GM21447 (cell line): Measurements from ENCODE around the gene CRLF1.
"Not testable (repeated sequence)": the region's sequence is repeated elsewhere in the genome, so short reads cannot be mapped to it uniquely, and the experiment has no call there.

Experiments
- ATAC-seq: cut with Tn5 transposase; IDR thresholded peaks from one replicate; pipeline ENCODE4 v1.9.1; 2021; ENCODE audit not compliant: unreplicated experiment

CRLF1 gene

DNA sequence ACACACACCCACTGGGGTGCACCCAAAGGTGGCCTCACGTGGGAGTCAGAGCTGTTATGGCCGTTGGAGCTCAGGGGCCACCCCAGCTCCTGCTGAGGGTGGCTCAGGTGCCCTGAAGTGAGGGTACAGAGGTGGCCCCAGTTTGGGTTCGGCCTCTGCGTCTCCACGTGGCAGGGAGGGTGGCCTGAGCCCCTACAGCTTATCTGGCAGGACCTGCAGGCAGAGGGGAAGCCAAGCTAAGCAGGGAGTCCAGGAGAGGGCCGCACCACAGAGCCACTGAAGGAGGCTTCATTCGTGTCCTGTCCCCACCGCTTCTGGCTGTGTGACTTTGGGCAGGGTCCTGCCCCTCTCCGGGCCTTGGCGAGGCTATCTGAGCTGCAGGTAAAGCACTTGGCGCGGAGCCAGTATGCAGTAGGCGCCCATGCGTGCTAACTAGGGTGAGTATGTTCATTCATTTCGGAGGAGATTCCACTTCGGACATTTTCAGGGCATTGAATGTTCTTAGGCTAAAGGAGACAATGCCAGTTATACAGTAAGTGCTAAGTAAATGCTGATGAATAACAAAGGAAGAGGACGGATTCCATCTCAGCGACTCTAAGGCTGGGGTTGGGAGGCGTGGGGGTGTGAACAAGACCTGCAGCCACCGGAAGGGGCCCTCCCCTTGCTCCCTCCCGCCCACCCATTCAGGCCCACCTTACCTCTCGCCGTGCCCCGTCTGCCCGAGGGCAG is 13.1 kb downstream of the CRLF1 start:
- no peak for ATAC-seq

DNA sequence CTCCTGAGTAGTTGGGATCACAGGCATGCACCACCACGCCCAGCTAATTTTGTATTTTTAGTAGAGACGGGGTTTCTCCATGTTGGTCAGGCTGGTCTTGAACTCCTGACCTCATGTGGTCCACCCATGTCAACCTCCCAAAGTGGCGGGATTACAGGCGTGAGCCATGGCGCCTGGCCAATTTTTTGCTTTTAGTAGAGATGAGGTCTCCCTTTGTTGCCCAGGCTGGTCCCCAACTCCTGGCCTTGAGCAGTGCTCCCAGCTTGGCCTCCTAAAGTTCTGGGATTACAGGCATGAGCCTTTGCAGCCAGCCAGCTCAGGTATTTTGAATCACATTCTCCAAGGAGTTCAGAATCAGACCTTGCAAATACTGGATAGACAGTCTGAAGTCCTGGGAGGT is 13.9 kb downstream of the CRLF1 start:
- not testable (repeated sequence) for ATAC-seq

DNA sequence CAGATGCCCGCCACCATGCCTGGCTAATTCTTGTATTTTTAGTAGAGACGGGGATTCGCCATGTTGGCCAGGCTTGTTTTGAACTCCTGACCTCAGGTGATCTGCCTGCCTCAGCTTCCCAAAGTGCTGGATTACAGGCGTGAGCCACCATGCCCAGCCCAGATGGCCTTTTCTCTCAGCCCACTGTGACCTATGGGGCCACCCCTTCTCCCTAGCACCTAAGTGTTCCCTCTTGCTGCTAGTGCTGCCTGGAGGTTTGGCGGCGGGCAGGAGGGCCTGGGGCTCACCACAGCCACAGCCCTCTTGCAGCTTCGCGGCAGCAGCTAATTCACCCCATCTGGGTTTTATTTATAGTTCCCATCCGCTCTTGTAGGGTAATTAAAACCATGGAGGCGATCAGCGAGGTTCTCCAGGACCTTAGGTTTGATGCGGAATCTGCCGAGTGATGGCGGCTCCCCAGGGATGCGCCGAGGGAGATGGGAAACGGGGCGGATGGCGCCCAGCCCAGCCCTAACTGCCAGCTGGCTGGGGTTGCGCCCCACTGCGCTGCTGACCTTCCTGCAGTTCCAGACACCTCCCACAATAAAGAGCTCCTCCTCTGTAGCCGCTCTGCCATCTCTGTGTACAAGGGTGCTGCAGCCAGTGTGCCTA is 14.7 kb downstream of the CRLF1 start:
- no peak for ATAC-seq

DNA sequence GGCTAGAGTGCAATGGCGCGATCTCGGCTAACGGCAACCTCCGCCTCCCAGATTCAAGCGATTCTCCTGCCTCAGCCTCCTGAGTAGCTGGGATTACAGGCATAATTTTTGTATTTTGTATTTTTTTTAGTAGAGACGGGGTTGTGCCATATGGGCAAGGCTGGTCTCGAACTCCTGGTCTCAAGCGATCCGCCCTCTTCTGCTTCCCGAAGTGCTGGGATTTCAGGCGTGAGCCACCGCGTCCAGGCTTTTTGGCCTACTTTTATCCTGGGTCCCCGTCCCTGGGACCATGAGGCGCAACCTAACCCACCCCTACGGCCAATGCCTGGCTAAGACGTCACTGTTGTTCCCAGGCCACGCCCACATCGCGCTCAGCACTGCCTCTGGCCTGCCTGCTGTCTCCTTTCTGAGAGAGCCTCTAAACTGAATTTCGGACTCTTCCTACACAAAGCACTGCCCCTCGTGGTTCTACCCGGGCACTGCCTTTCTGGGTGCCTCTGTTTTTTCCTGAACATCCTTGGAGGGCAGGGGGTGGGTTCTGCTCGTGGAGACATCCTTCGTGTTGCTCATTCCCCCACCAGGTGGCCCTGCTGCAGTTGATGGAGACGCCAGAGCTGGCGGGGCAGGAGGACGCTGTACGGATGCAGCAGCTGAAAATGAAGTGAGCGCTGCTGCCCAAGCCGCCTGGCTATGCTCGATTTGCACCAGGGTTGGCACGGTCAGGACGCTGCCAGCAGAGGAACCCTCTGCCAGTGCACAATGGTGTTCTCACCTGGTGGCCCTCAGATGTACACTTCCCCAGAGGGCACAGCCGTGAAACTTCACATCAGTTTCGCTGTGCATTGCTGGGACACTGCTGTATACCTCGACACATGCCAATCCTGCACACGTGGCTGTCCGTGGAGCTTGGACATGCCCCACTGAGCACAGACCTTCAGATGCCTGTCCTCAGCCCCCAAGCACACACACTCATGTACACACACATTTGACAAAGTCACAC is 16.0 kb downstream of the CRLF1 start:
- no peak for ATAC-seq

DNA sequence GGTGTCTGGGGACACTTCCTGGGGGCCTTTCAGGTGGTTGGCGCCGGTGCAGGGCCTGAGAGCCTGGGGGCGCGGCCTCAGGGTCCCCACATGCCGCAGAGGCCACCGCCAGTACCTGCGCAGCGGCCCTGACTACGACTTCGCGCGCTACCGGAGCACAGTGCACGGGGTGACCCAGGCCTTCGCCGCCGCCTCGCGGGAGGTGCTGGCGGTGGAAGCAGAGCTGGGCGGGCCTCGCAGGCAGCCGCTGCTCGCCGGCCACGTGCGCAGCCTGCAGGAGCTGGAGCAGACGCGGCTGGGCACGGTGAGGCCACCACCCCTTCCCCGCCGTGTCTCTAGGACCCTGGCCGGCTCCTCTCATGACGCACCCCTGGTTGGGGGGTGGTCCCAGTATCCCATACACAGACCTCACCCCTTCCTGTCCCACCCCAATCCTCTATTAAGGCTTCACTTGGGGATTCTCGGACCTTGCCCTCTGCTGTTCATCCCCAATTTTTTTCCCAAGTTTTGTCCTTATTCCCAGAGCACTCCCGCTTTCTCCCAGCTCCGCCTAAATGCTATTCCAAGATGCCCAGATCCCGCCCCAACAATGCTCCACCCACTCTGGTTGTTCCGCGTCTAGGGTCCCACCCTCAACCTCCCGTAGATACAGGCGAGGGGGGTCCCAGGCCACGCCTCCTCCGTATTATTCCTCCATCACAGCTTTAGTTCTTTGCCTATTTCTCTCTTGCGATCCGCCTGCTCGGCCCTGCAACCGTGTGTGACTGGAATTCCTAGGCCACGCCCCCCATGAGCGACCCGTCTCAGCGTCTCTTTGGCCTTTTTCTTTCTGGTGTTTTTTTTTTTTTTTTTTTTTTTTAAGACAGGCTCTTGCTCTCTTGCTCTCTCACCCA is 17.0 kb downstream of the CRLF1 start:
- peak; percentile 31 for ATAC-seq

DNA sequence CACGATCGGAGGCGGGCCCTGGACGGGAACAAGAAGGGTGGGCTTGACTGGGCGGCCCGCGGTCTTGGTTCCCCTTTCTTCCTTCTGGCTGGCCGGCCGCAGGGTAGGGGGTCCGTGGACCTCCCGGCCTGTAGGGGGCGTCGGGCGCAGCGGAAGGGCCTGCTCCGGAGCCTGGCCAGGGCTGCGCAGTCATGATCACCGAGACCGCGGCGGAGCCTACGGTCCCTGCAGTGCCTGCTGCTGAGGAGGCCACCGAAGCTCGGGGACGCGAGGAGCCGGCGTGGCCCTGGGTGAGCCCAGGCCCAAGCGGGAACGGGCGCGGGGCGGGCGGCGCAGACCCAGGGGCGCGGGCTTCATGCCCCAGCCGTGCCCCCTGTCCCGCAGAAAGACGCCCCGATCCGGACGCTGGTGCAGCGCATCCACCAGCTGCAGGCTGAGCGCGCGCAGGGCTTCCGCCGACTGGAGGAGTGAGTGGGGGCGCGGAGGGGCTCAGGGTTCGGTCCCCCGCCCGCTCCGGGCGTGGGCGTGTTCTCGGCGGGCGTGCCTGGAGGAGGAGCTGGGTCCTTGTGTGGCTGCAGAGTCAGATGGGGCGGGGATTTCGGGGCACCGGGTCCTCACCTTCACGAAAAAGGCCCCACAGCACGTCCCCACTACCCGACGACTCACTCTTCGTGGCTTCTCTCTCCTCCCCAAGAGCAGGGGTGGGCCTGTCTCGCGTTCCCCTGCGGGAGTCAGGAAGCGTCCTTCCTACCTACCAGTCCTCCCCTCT is 17.8 kb downstream of the CRLF1 start, which contains the start of gene REX1BD:
Gene REX1BD (plus strand): TSS at position 188 of the 769 bp plus-strand sequence. CDS start 4 bp downstream, at position 192.
- ATAC-seq, result peak; percentile 73

DNA sequence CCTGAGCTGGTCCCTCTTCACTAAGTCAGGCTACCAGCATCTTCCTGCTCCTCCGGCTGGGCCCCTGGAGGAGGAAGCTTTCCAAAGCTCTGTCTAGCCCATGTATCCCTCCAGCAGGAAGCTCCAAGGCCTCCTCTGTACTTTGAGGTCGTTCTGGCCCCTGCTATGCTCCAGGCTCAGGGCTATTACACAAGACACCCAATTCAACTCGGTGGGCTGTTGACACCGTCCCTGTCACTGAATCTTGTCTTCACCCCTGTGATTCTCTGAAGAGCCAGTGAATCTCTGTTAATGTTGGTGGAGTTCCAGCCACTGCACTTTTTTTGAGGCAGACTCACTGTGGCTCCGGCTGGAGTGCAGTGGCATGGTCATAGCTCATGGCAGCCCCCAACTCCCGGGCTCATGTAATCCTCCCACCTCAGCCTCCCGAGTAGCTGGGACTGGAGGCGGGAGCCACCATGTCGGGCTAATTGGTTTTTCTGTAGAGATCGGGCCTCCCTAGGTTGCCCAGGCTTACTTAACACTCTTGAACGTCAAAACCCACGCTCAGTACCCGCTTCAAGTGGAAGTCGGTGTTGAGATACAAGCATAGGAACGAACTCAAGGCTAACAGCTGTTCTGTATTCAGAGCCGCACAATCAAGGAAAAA is 18.5 kb downstream of the CRLF1 start:
- ATAC-seq, result peak; percentile 5

DNA sequence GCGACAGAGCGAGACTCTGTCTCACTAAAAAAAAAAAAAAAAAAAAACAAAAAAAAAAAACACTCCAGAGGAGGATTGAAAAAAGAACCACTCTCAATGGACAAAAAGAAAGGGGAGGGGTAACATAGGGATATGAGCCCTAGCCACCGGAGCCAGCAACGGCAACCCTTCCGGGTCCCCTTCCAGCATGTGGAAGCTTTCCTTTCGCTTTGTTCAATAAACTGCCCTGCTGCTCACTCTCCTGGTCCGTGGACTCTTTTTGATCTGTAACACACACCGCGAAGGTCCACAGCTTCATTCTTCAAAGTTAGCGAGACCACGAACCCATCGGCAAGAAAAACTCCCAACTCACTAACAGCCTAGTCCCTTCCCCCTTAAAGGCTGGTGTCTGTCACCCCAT is 19.0 kb downstream of the CRLF1 start:
- no peak for ATAC-seq

DNA sequence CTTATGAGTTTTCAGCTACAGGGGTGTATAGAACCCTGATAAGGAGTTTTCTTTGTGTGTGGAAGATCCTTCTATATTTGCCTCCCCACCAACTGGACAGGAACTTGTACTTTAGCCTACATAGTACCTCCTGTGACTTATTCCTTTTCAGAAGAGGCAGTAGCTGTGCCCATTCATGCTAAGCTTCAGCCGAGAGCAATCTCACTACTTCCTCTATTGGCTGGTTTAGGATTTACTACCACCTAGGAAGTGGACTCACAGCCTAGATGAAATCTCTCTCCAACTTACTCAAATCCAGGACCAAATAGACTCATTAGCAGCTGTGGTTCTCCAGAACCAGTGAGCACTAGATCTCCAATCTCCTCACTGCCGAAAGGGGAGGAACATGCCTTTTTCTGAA is 20.3 kb downstream of the CRLF1 start:
- no peak for ATAC-seq

DNA sequence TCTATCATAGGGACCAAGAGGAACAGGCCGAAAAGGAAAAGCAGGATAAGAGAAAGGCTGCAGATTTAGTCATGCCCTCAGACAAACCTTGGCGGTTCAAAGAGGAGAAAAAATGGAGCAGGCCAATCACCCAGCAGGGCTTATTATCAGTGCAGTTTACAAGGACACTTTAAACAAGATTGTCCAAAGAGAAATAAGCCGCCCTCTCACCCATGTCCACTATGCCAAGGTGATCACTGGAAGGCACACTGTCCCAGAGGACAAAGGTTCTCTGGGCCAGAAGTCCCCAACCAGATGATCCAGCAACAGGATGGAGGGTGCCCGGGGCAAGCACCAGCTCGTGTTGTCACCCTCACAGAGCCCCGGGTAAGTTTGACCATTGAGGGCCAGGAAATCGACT is 26.3 kb downstream of the CRLF1 start:
- ATAC-seq, result no peak

DNA sequence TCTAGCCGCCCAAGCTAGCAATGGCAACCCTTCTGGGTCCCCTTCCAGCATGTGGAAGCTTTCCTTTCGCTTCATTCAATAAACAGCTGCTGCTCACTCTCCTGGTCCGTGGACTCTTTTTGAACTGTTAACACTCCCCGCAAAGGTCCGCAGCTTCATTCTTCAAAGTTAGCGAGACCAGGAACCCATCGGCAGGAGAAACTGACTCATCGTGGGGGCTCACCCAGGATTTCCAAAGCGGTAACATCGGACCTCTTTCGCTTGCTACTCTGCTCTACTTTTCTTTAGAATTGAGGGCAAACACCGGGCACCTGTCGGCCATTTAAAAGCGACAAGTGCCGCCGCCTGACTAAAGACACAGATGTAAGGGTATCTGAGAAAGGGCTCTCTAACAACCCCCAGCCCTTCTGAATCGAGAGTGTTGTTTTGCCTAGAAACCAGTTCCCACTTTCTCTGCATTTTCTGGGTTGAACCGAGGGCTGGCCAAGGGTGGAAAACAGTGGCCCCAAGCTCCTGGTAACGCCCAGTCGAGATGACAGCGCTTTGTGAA is 29.2 kb downstream of the CRLF1 start:
- no peak for ATAC-seq

DNA sequence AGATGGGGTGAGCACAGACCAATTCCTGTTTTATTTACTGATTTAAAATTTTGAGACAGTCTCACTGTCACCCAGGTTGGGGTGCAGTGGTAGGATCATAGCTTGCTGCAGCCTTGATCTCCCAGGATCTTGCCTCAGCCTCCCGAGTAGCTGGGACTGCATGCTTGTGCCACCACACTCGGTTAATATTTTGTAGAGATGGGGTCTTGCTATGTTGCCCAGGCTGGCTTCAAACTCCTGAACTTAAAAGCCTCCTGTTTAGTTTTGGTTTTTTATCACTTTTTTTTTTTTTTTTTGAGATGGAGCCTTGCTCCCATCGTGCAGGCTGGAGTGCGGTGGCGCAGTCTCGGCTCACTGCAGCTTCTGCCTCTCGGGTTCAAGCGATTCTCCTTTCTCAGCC is 30.2 kb downstream of the CRLF1 start:
- no peak for ATAC-seq

DNA sequence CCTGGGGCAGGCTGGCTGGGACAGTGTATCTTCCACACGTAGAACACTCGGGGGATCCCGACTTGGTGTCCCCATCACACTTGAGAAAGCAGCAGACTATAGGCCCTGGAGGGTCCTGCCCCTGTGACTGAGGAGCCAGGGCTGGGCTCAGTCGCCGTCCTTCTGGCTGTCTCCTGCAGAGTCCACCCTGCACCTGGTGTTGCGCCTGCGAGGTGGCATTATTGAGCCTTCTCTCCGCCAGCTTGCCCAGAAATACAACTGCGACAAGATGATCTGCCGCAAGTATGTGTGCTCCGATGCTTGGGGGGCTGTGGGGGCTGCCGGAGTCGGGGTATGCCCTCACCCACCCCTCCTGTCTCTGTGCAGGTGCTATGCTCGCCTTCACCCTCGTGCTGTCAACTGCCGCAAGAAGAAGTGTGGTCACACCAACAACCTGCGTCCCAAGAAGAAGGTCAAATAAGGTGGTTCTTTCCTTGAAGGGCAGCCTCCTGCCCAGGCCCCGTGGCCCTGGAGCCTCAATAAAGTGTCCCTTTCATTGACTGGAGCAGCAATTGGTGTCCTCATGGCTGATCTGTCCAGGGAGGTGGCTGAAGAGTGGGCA is 31.8 kb downstream of the CRLF1 start:
- no peak for ATAC-seq

DNA sequence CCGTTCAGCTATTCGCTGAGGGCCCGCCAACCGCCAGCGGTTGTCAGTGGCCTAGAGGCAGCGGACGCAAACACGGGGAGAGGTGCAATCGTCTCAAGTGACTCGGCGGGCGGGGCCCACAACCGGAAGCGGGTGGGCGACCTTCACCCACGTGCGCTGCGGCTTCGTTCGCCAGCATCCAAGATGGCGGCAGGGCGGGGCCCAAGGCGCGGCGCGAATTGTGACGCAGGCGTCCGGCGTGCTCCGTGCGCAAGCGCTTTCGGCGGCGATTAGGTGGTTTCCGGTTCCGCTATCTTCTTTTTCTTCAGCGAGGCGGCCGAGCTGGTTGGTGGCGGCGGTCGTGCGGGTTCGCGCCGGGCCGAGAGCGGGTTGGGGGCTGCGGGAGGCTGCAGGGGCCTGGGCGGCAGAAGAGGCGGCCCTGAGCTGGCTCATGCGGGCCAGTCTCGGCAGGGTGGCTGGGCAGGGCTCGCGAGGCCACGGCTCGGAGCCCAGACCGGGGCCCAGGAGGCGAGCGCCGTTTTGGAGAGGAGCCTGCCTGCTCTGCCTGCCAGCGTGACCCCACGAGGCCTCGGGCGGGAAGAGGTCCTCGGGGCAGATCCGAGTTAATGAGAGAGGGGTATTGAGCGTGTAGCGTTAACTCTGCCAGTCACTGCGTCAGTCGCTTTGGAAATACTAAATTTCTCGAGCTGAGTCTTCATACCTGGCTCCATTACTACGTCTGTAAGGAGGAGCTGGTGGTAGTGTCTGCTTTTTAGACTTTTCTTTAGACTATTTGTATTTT is 34.8 kb downstream of the CRLF1 start, which contains the start of gene UBA52:
Gene UBA52 (plus strand): TSS at position 294 of the 781 bp plus-strand sequence. CDS start 1,444 bp downstream, outside the sequence.
- ATAC-seq, result peak; percentile 89

DNA sequence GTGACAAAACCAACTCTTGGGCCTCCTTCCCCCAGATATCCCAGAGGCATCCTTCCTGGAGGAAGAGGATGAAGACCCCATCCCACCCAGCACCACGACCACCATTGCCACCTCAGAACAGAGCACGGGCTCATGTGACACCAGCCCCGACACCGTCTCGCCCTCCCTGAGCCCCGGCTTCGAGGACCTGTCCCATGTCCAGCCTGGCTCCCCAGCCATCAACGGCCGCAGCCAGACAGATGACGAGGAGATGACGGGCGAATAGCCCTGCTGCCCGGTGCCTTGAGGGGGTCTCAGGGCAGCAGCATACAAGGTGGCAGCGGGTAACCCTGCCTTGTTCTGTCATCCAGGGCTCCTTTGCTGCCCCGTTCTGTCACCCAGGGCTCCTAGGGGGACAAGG is 38.2 kb downstream of the CRLF1 start:
- no peak for ATAC-seq

DNA sequence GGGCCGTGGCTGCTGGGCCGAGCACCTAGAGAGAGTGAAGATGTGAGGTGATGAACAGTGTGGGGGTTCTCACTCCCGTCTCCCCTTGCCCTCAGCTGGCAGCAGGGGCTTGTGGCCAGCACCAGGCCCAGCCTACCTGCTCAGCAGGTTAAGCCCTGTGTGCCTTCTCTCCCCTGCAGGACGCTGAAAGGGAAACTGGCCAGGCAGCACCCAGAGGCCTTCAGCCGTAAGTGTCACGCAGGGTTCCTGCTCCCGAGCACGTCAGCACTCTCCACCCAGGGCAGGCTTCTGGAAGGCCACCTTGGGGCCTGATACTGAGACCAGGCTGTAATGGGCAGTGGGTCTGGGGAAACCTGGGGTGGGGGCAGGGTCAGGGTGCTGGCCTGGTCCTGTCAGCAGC is 39.6 kb downstream of the CRLF1 start:
- no peak for ATAC-seq

DNA sequence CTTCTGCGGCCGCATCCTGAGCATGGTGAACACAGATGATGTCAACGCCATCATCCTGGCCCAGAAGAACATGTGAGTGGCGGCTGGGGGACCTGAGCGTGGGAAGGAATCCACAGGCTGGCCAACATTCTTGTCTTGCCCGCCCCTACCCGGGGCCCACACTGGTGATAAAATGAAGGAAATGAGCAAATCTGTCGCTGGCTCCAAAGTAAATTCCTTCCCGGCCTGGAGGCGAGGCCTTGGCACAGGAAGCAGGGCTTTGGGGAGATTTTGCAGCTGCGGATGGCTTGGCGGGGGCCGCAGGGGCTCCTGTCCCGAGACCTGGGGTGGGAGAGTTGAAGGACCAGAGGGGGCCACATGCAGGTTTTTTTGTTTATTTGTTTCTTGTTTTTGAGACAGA is 44.5 kb downstream of the CRLF1 start:
- no peak for ATAC-seq

DNA sequence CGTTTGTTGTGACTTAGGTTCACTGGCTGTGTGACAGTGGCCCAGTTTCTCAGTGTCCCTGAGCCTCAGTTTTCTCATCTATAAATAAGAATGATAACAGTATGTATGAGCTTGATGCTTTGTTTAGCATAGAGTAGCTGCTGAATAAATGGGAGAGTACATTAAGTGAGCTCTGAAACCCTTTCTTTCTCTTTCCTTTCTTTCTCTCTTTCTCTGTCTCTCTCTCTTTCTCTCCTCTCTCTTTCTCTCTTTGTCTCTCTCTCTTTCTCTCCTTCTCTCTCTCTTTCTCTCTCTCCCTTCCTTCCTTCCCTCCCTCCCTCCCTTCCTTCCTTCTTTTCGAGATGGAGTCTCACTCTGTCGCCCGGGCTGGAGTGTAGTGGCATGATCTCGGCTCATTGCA is 46.9 kb downstream of the CRLF1 start:
- ATAC-seq, result no peak
